ENCODE results near the gene SENP6. TPM values are rescaled to one million over a fixed set of nuclear protein-coding genes. Genes with fewer than 3 reads are reported as not detected.

Gene SENP6
- total RNA-seq, 2 experiments from 2014 or later = 69.5 to 75.1 TPM

- intact Hi-C loops (cut with DNase I, micrococcal nuclease) = no loop called here
- POLR2A ChIA-PET = no interaction called here
- DNase-seq (no peak), ATAC-seq (no peak)
- Mint-ChIP-seq H3K4me1 (peaks cover 91% of the 10 kb centered on the region), H3K4me3 (no peak overlapping the region), H3K27me3 (no peaks in the 10 kb centered on the region), H3K27ac (no peak overlapping the region), H3K36me3 (ENCODE audit: low read depth) (peaks cover 14% of the 10 kb centered on the region), H3K9me3 (ENCODE audit: low read depth) (no peaks in the 10 kb centered on the region)
- CTCF ChIA-PET = no interaction called here
Observed at GRCh38 chr6:75608956-75609533, 7.4 kb downstream of the SENP6 start.

- CTCF ChIA-PET = interaction anchor here (1.1 kb wide), 1 partner anchor 11 kb away, joined by 3 read pairs; no protein-coding TSS in a partner anchor
- ATAC-seq = no peak
- Mint-ChIP-seq H3K4me1 (peaks cover 95% of the 10 kb centered on the region), H3K27me3 (no peaks in the 10 kb centered on the region), H3K36me3 (ENCODE audit: low read depth) (peaks cover 12% of the 10 kb centered on the region), H3K27ac (peak overlapping the region; percentile 7), H3K9me3 (ENCODE audit: low read depth) (no peaks in the 10 kb centered on the region), H3K4me3 (no peak overlapping the region)
- POLR2A ChIA-PET = no interaction called here
- intact Hi-C loops (cut with DNase I, micrococcal nuclease) = no loop called here
- no peak for DNase-seq
Observed at GRCh38 chr6:75609639-75610590, 8.2 kb downstream of the SENP6 start.

GRCh38 chr6:75611011-75611701 is 9.5 kb downstream of the SENP6 start:
- ChIA-PET CTCF (interaction anchor here (0.8 to 1.7 kb wide), 4 partner anchors 9 to 631 kb away, joined by 3 to 10 read pairs (median 5); partner anchors contain the start of gene SENP6), POLR2A (interaction anchor here (0.7 to 2.8 kb wide), 3 partner anchors 9 to 368 kb away, joined by 3 to 17 read pairs (median 3); partner anchors contain the start of genes COX7A2 and SENP6)
- DNase-seq (no peak), ATAC-seq (no peak)
- intact Hi-C loops (cut with DNase I, micrococcal nuclease) = loop anchor here in 1 of 2 experiments (1.0 kb wide), 1 partner anchor 8 kb away; no protein-coding TSS in a partner anchor
- Mint-ChIP-seq H3K27me3 (no peaks in the 10 kb centered on the region), H3K27ac (peak overlapping the region; percentile 72), H3K4me1 (peaks cover 95% of the 10 kb centered on the region), H3K9me3 (ENCODE audit: low read depth) (no peaks in the 10 kb centered on the region), H3K36me3 (ENCODE audit: low read depth) (peaks cover 17% of the 10 kb centered on the region), H3K4me3 (peak overlapping the region; percentile 5)

- Mint-ChIP-seq H3K27ac (peak overlapping the region; percentile 72), H3K4me1 (peaks cover 92% of the 10 kb centered on the region), H3K4me3 (peak overlapping the region; percentile 44), H3K36me3 (ENCODE audit: low read depth) (peaks cover 17% of the 10 kb centered on the region), H3K27me3 (no peaks in the 10 kb centered on the region), H3K9me3 (ENCODE audit: low read depth) (no peaks in the 10 kb centered on the region)
- POLR2A ChIA-PET = interaction anchor here (0.7 to 2.8 kb wide), 3 partner anchors 9 to 369 kb away, joined by 3 to 17 read pairs (median 3); partner anchors contain the start of genes COX7A2 and SENP6
- intact Hi-C loops (cut with DNase I, micrococcal nuclease) = loop anchor here (1.0 kb wide), 1 partner anchor 9 kb away; no protein-coding TSS in a partner anchor
- DNase-seq (peak; percentile 78), ATAC-seq (peak; percentile 89)
- CTCF ChIA-PET = interaction anchor here (0.8 to 1.7 kb wide), 3 partner anchors 8 to 632 kb away, joined by 3 to 10 read pairs (median 7); partner anchors contain the start of gene SENP6
Observed at GRCh38 chr6:75611702-75612375, 10.2 kb downstream of the SENP6 start.

GRCh38 chr6:75612434-75612833 is 10.8 kb downstream of the SENP6 start:
- ChIA-PET POLR2A (interaction anchor here (0.6 to 2.8 kb wide), 2 partner anchors 10 to 62 kb away, joined by 8 to 17 read pairs; partner anchors contain the start of gene SENP6), CTCF (interaction anchor here (0.6 kb wide), 1 partner anchor 9 kb away, joined by 3 read pairs; no protein-coding TSS in a partner anchor)
- ATAC-seq (peak; percentile 45), DNase-seq (no peak)
- Mint-ChIP-seq H3K9me3 (ENCODE audit: low read depth) (no peaks in the 10 kb centered on the region), H3K27me3 (no peaks in the 10 kb centered on the region), H3K36me3 (ENCODE audit: low read depth) (peaks cover 18% of the 10 kb centered on the region), H3K4me1 (peaks cover 89% of the 10 kb centered on the region), H3K27ac (peak overlapping the region; percentile 72), H3K4me3 (peak overlapping the region; percentile 44)
- intact Hi-C loops (cut with DNase I, micrococcal nuclease) = loop anchor here in 1 of 2 experiments (1.0 kb wide), 1 partner anchor 9 kb away; no protein-coding TSS in a partner anchor

- Mint-ChIP-seq H3K27me3 (no peaks in the 10 kb centered on the region), H3K4me3 (peak overlapping the region; percentile 44), H3K36me3 (ENCODE audit: low read depth) (peaks cover 23% of the 10 kb centered on the region), H3K9me3 (ENCODE audit: low read depth) (no peaks in the 10 kb centered on the region), H3K27ac (peak overlapping the region; percentile 78), H3K4me1 (peaks cover 89% of the 10 kb centered on the region)
- CTCF ChIA-PET = interaction anchor here (0.6 kb wide), 1 partner anchor 10 kb away, joined by 3 read pairs; no protein-coding TSS in a partner anchor
- ATAC-seq = no peak
- no peak for DNase-seq
- intact Hi-C loops (cut with DNase I, micrococcal nuclease) = no loop called here
- POLR2A ChIA-PET = interaction anchor here (2.8 kb wide), 1 partner anchor 11 kb away, joined by 17 read pairs; the partner anchor contains the start of gene SENP6
Observed at GRCh38 chr6:75613056-75613501, 11.4 kb downstream of the SENP6 start.

- no peaks in the 10 kb centered on the region for H3K9me3 Mint-ChIP-seq (ENCODE audit: low read depth)
- POLR2A ChIA-PET = no interaction called here
- H3K27me3 Mint-ChIP-seq = no peaks in the 10 kb centered on the region
- H3K36me3 Mint-ChIP-seq (ENCODE audit: low read depth) = peaks cover 38% of the 10 kb centered on the region
- DNase-seq = no peak
- CTCF ChIA-PET = interaction anchor here (0.5 kb wide), 1 partner anchor 49 kb away, joined by 3 read pairs; no protein-coding TSS in a partner anchor
- ATAC-seq = no peak
- peak overlapping the region; percentile 55 for H3K27ac Mint-ChIP-seq
- H3K4me1 Mint-ChIP-seq = peaks cover 66% of the 10 kb centered on the region
- H3K4me3 Mint-ChIP-seq = no peak overlapping the region
- intact Hi-C loops (cut with DNase I, micrococcal nuclease) = no loop called here
Observed at GRCh38 chr6:75618437-75618836, 16.8 kb downstream of the SENP6 start.

GRCh38 chr6:75619230-75619899 is 17.7 kb downstream of the SENP6 start:
- Mint-ChIP-seq H3K27me3 (no peaks in the 10 kb centered on the region), H3K9me3 (ENCODE audit: low read depth) (no peaks in the 10 kb centered on the region), H3K36me3 (ENCODE audit: low read depth) (peaks cover 35% of the 10 kb centered on the region), H3K4me3 (no peak overlapping the region), H3K4me1 (peaks cover 58% of the 10 kb centered on the region), H3K27ac (peak overlapping the region; percentile 20)
- CTCF ChIA-PET = interaction anchor here (0.7 to 3.8 kb wide), 3 partner anchors 8 to 30 kb away, joined by 3 to 14 read pairs (median 7); partner anchors contain the start of gene SENP6
- DNase-seq = no peak
- no peak for ATAC-seq
- intact Hi-C loops (cut with DNase I, micrococcal nuclease) = no loop called here
- POLR2A ChIA-PET = no interaction called here

- intact Hi-C loops (cut with DNase I, micrococcal nuclease) = no loop called here
- DNase-seq (no peak), ATAC-seq (peak; percentile 42)
- H3K36me3 Mint-ChIP-seq (ENCODE audit: low read depth) = peaks cover 32% of the 10 kb centered on the region
- no peaks in the 10 kb centered on the region for H3K27me3 Mint-ChIP-seq
- peak overlapping the region; percentile 55 for H3K27ac Mint-ChIP-seq
- CTCF ChIA-PET = interaction anchor here (1.0 to 3.8 kb wide), 4 partner anchors 9 to 28 kb away, joined by 3 to 14 read pairs (median 6); partner anchors contain the start of gene SENP6
- H3K4me1 Mint-ChIP-seq = peaks cover 47% of the 10 kb centered on the region
- POLR2A ChIA-PET = interaction anchor here (0.6 to 0.8 kb wide), 2 partner anchors 9 to 13 kb away, joined by 3 to 6 read pairs; no protein-coding TSS in a partner anchor
- no peak overlapping the region for H3K4me3 Mint-ChIP-seq
- H3K9me3 Mint-ChIP-seq (ENCODE audit: low read depth) = no peaks in the 10 kb centered on the region
Observed at GRCh38 chr6:75620381-75621304, 19.0 kb downstream of the SENP6 start.

Measured in activated CD4-positive, alpha-beta T cell treated with anti-CD3 and anti-CD28 coated beads for 36 hours (primary cell).